ENCODE data around the gene GBP6.

DNA sequence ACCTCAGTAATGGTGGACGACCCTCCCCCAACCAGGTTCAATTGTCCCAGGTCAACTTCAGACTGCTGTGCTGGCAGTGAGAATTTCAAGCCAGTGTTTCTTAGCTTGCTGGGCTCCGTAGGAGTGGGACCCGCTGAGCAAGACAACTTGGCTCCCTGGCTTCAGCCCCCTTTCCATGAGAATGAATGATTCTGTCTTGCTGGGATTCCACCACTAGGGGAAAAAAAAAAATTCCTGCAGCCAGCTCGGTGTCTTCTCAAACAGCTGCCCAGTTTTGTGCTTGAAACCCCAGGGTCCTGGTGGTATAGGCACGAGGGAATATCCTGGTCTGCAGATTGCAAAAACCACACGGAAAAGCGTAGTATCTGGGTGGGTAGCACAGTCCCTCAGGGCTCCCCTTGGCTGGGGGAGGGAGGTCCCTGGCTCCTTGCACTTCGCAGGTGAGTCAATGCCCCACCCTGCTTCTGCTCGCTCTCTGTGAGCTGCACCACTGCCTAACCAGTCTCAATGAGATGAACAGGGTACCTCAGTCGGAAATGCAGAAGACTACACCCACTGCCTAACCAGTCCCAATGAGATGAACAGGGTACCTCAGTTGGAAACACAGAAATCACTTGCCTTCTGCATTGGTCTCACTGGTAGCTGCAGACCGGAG, 41.5 kb downstream of the GBP6 start:
- no peak for TF ChIP-seq EZH2 (optimal IDR thresholded peaks at IDR 0.05; ENCODE audit: low read depth, low read length)
- TF ChIP-seq, protein P1, sequence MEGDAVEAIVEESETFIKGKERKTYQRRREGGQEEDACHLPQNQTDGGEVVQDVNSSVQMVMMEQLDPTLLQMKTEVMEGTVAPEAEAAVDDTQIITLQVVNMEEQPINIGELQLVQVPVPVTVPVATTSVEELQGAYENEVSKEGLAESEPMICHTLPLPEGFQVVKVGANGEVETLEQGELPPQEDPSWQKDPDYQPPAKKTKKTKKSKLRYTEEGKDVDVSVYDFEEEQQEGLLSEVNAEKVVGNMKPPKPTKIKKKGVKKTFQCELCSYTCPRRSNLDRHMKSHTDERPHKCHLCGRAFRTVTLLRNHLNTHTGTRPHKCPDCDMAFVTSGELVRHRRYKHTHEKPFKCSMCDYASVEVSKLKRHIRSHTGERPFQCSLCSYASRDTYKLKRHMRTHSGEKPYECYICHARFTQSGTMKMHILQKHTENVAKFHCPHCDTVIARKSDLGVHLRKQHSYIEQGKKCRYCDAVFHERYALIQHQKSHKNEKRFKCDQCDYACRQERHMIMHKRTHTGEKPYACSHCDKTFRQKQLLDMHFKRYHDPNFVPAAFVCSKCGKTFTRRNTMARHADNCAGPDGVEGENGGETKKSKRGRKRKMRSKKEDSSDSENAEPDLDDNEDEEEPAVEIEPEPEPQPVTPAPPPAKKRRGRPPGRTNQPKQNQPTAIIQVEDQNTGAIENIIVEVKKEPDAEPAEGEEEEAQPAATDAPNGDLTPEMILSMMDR (IDR thresholded peaks at IDR 0.05; ENCODE audit: low read length), result no peak

All from MM.1S (cell line).